Activated CD8-positive, alpha-beta memory T cell treated with anti-CD3 and anti-CD28 coated beads, Interleukin-2, amount 50 U/mL, for 4 hours (primary cell): Measurements from ENCODE around the gene KDM4C.

Experiments used
- DNase-seq: peaks from one replicate; pipeline ENCODE4 v3.0.0-alpha.2; 2020

Gene KDM4C

GRCh38 chr9:7147121-7148090 is 389.6 kb downstream of the KDM4C start:
- DNase-seq = no peak

- DNase-seq = no peak
These were observed 390.5 kb downstream of the KDM4C start for GRCh38 chr9:7148243-7148765.

GRCh38 chr9:7149258-7149657 is 391.5 kb downstream of the KDM4C start:
- DNase-seq = no peak

- no peak for DNase-seq
These were observed 392.5 kb downstream of the KDM4C start for GRCh38 chr9:7150153-7150890.

GRCh38 chr9:7153134-7153533 is 395.4 kb downstream of the KDM4C start:
- DNase-seq = no peak

GRCh38 chr9:7153566-7153965 is 395.8 kb downstream of the KDM4C start:
- DNase-seq = no peak

GRCh38 chr9:7154003-7154619 is 396.3 kb downstream of the KDM4C start:
- no peak for DNase-seq

GRCh38 chr9:7154650-7155049 is 396.9 kb downstream of the KDM4C start:
- no peak for DNase-seq

GRCh38 chr9:7161469-7161868 is 403.7 kb downstream of the KDM4C start:
- no peak for DNase-seq

GRCh38 chr9:7163932-7164331 is 406.2 kb downstream of the KDM4C start:
- DNase-seq = no peak

GRCh38 chr9:7164440-7165330 is 406.9 kb downstream of the KDM4C start:
- DNase-seq = no peak

- DNase-seq = no peak
These were observed 407.7 kb downstream of the KDM4C start for GRCh38 chr9:7165331-7165975.

GRCh38 chr9:7166074-7166473 is 408.3 kb downstream of the KDM4C start:
- no peak for DNase-seq

- DNase-seq = no peak
These were observed 412.1 kb downstream of the KDM4C start for GRCh38 chr9:7169717-7170389.

- no peak for DNase-seq
These were observed 413.8 kb downstream of the KDM4C start for GRCh38 chr9:7171396-7172153.

GRCh38 chr9:7172154-7173115 is 414.7 kb downstream of the KDM4C start:
- no peak for DNase-seq

GRCh38 chr9:7173139-7173538 is 415.4 kb downstream of the KDM4C start:
- no peak for DNase-seq

GRCh38 chr9:7174301-7174700 is 416.5 kb downstream of the KDM4C start:
- no peak for DNase-seq

GRCh38 chr9:7174884-7175283 is 417.1 kb downstream of the KDM4C start:
- DNase-seq = no peak
